SK-N-SH (cell line): ENCODE results near the gene ARL6IP4. TPM values are rescaled to one million over a fixed set of nuclear protein-coding genes. Genes with fewer than 3 reads are reported as not detected.

Source experiments
- CTCF ChIA-PET: fragments of 300-600, 350-600 bp; formaldehyde crosslinking; extraction: SDS; loops from one replicate; lab custom pipeline; 2021; lab: Yijun Ruan, JAX
- POLR2A ChIA-PET: fragments of 350-600 bp; sonication (Branson Sonifier 250); formaldehyde crosslinking; extraction: SDS; loops from one replicate; lab custom pipeline; 2020; ENCODE audit warnings: antibody characterized with exemption, inconsistent platforms; lab: Yijun Ruan, JAX
- DNase-seq: peaks from one replicate; pipeline ENCODE4 v3.0.0; 2012
- H2AFZ ChIP-seq: fragments of 200-600 bp; sonication (generic); 2 replicates; pipeline ENCODE4 v1.8.1; 2016; ENCODE audit warnings: antibody characterized with exemption, mild to moderate bottlenecking, low read depth
- H3F3A ChIP-seq: fragments of 200-600 bp; sonication (generic); replicated peaks from 2 replicates; pipeline ENCODE3; 2016; ENCODE audit warnings: antibody characterized with exemption, mild to moderate bottlenecking; ENCODE audit not compliant: insufficient read depth
- H3K27ac ChIP-seq, 2 experiments: fragments of 200-500 bp in 1 of 2; fragments of 200-600 bp in 1 of 2; sonication (Bioruptor generic) in 1 of 2; sonication (generic), shearing (Covaris generic) in 1 of 2; 2 replicates each; pipeline versions ENCODE4 v1.5.1 to v1.6.1; 2014 to 2016; ENCODE audit warnings: low read depth in 2 of 2, inconsistent platforms in 1 of 2, low read length in 1 of 2, mild to moderate bottlenecking in 1 of 2, mixed read lengths in 1 of 2
- H3K27me3 ChIP-seq: fragments of 200-600 bp; sonication (generic), shearing (Covaris generic); 2 replicates; pipeline ENCODE4 v1.6.1; 2016; ENCODE audit warnings: mixed run types; ENCODE audit not compliant: insufficient read depth
- H3K36me3 ChIP-seq, 2 experiments: fragments of 200-500 bp in 1 of 2; fragments of 200-600 bp in 1 of 2; sonication (Bioruptor generic) in 1 of 2; sonication (generic) in 1 of 2; replicated peaks in 1 of 2; 2 replicates each; pipeline versions ENCODE3 to v1.5.1; 2014 to 2016; ENCODE audit warnings: low read length in 1 of 2, mild to moderate bottlenecking in 1 of 2; ENCODE audit not compliant: insufficient read depth in 2 of 2, control insufficient read depth in 1 of 2
- H3K4me1 ChIP-seq, 2 experiments: fragments of 200-500 bp in 1 of 2; fragments of 200-600 bp in 1 of 2; sonication (Bioruptor generic) in 1 of 2; sonication (generic), shearing (Covaris generic) in 1 of 2; 2 replicates each; pipeline versions ENCODE4 v1.5.1 to v1.6.1; 2014 to 2016; ENCODE audit warnings: low read depth in 1 of 2, low read length in 1 of 2, mixed run types in 1 of 2; ENCODE audit not compliant: insufficient read depth in 2 of 2, control insufficient read depth in 1 of 2
- H3K4me2 ChIP-seq: fragments of 200-600 bp; sonication (generic), shearing (Covaris generic); 2 replicates; pipeline ENCODE4 v1.6.1; 2017; ENCODE audit warnings: mixed run types
- H3K4me3 ChIP-seq, 2 experiments: fragments of 200-500 bp in 1 of 2; fragments of 200-600 bp in 1 of 2; sonication (Bioruptor generic) in 1 of 2; sonication (generic), shearing (Covaris generic) in 1 of 2; 2 replicates each; pipeline versions ENCODE4 v1.5.1 to v1.8.1; 2014 to 2016; ENCODE audit warnings: low read depth in 2 of 2, inconsistent platforms in 1 of 2, low read length in 1 of 2, mild to moderate bottlenecking in 1 of 2, mixed read lengths in 1 of 2, moderate library complexity in 1 of 2
- H3K79me2 ChIP-seq: fragments of 200-600 bp; sonication (generic); 2 replicates; pipeline ENCODE4 v1.8.1; 2017; ENCODE audit warnings: mild to moderate bottlenecking; ENCODE audit not compliant: insufficient read depth
- H3K9ac ChIP-seq: fragments of 200-600 bp; sonication (generic); 2 replicates; pipeline ENCODE4 v1.6.1; 2017; ENCODE audit warnings: mixed run types
- H3K9me2 ChIP-seq: fragments of 200-600 bp; sonication (generic); 2 replicates; pipeline ENCODE4 v1.6.1; 2017; ENCODE audit warnings: mixed run types
- H3K9me3 ChIP-seq: fragments of 200-600 bp; sonication (generic); 2 replicates; pipeline ENCODE4 v1.6.1; 2017; ENCODE audit warnings: mixed run types, mild to moderate bottlenecking, moderate library complexity
- H4K20me1 ChIP-seq: fragments of 200-600 bp; sonication (generic); 2 replicates; pipeline ENCODE4 v1.6.1; 2017; ENCODE audit warnings: mild to moderate bottlenecking, mixed run types; ENCODE audit not compliant: insufficient read depth
- CHD2 ChIP-seq: fragments of 150-350 bp; IDR thresholded peaks from 2 replicates; pipeline ENCODE4 v1.6.1; 2018; ENCODE audit warnings: low read length; ENCODE audit not compliant: partially characterized antibody
- ELF1 ChIP-seq: IDR thresholded peaks from 2 replicates; pipeline ENCODE4 v1.4.0; 2012
- EZH2phosphoT487 ChIP-seq: fragments of 200-600 bp; sonication (generic); IDR thresholded peaks from 2 replicates; pipeline ENCODE4 v1.6.1; 2017; ENCODE audit warnings: low read depth, mixed run types, mild to moderate bottlenecking, antibody characterized with exemption, moderate library complexity, borderline replicate concordance
- GATA2 ChIP-seq: sonication (generic); formaldehyde crosslinking; IDR thresholded peaks from 2 replicates; pipeline ENCODE4 v1.5.0; 2020; ENCODE audit warnings: mild to moderate bottlenecking, missing genetic modification reagents
- MEF2A ChIP-seq: IDR thresholded peaks from 2 replicates; pipeline ENCODE4 v1.4.0; 2012; ENCODE audit warnings: low read depth, borderline replicate concordance
- NFIC ChIP-seq: IDR thresholded peaks from 2 replicates; pipeline ENCODE4 v1.4.0; 2012; ENCODE audit warnings: borderline replicate concordance
- PBX3 ChIP-seq: IDR thresholded peaks from 2 replicates; pipeline ENCODE4; 2012
- POLR2AphosphoS5 ChIP-seq: IDR thresholded peaks from 2 replicates; pipeline ENCODE4 v1.6.1; 2012; ENCODE audit warnings: low read depth, low read length
- RFX5 ChIP-seq: IDR thresholded peaks from 2 replicates; pipeline ENCODE4 v1.6.1; 2012; ENCODE audit warnings: mild to moderate bottlenecking, improper control_type of control experiment, low read length
- RXRA ChIP-seq: IDR thresholded peaks from 2 replicates; pipeline ENCODE4 v1.4.0; 2012; ENCODE audit warnings: low read depth, mild to moderate bottlenecking, borderline replicate concordance
- SIN3A ChIP-seq: IDR thresholded peaks from 2 replicates; pipeline ENCODE4 v1.6.1; 2012; ENCODE audit warnings: low read depth, mild to moderate bottlenecking, low read length, moderate library complexity, borderline replicate concordance
- SMC3 ChIP-seq: IDR thresholded peaks from 2 replicates; pipeline ENCODE4 v1.6.1; 2012; ENCODE audit warnings: low read depth, low read length, improper control_type of control experiment
- TCF12 ChIP-seq: IDR thresholded peaks from 2 replicates; pipeline ENCODE4 v1.4.0; 2012
- USF1 ChIP-seq: IDR thresholded peaks from 2 replicates; pipeline ENCODE4 v1.4.0; 2012; ENCODE audit warnings: low read depth, borderline replicate concordance
- USF2 ChIP-seq: fragments of 150-350 bp; IDR thresholded peaks from 2 replicates; pipeline ENCODE4 v1.6.1; 2017; ENCODE audit warnings: antibody characterized with exemption, low read length, low read depth, borderline replicate concordance
- YY1 ChIP-seq: IDR thresholded peaks from 2 replicates; pipeline ENCODE4 v1.4.0; 2012; ENCODE audit warnings: low read depth, mild to moderate bottlenecking
- ZBTB33 ChIP-seq: IDR thresholded peaks from 2 replicates; pipeline ENCODE4 v1.4.0; 2012; ENCODE audit warnings: low read depth, borderline replicate concordance
- WGBS: methylation state at CpG from one replicate; pipeline ENCODE4 v1.1.6; 2017; ENCODE audit warnings: low lambda C conversion rate; 5-methylcytosine and 5-hydroxymethylcytosine counted together
- polyA plus RNA-seq, 3 experiments: library from polyadenylated mRNA; depleted of rRNA; stranded (reverse); fragments of >200 nt; gene quantifications; 2 replicates each; pipeline ENCODE4 v1.2.3, GENCODE V29; 2012
- TF ChIP-seq, protein P1 (sequence below): IDR thresholded peaks from 2 replicates; pipeline ENCODE4 v1.4.0; 2012; ENCODE audit warnings: low read depth
- TF ChIP-seq, protein P2 (sequence below): fragments of 200-600 bp; sonication (generic); IDR thresholded peaks from 2 replicates; pipeline ENCODE4 v1.6.1; 2017; ENCODE audit warnings: antibody characterized with exemption, mild to moderate bottlenecking, moderate library complexity

The ARL6IP4 gene
- polyA plus RNA-seq, 1 of the 3 experiments (the other 2 are of a cell fraction): 370 TPM

DNA sequence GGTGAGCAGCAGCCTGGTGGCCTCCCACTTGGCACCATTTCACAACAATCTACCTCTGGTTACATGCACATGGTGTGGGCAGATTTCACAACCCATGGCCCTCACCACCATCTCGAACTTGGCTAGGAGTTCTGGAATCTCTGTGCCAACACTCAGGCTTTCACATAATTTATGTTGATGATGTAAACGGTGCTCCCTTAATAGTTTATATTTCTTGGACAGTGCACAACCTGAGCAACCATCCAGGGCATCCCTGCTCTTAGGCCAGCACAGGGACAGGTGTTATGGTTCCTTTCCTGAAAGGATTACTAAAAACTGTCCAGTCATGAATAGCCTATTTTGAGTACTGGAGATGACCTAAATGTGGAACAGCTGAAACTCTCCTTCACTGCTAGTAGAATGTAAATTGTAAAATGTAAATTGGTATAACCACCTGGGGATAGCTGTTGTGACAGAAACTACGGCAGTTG lies 42.8 kb upstream of the ARL6IP4 start:
- no peak overlapping the region for H3K4me2 ChIP-seq
- no peak overlapping the region for H3K9ac ChIP-seq
- no peaks in the 10 kb centered on the region for H3F3A ChIP-seq
- no peaks in the 10 kb centered on the region for H3K27me3 ChIP-seq
- ChIA-PET POLR2A (no interaction called here), CTCF (interaction anchor here (0.6 to 1.3 kb wide), 3 partner anchors 14 to 144 kb away, joined by 3 to 4 read pairs (median 3); no protein-coding TSS in a partner anchor)
- no peak for TF ChIP-seq NFIC
- no peak for TF ChIP-seq MEF2A
- no peak for TF ChIP-seq GATA2
- TF ChIP-seq TCF12: no peak
- TF ChIP-seq USF1: no peak
- TF ChIP-seq YY1: no peak
- no peak for TF ChIP-seq POLR2AphosphoS5
- no peak for TF ChIP-seq CHD2
- no peak for TF ChIP-seq SMC3
- no peaks in the 10 kb centered on the region for H3K79me2 ChIP-seq
- WGBS: 63% methylated on average over 3 of the region's 3 CpGs
- H3K27ac ChIP-seq: no peak overlapping the region
- H3K4me1 ChIP-seq: peaks cover 0 to under 1% of the 10 kb centered on the region in 2 experiments; a peak in 1 of 4 replicates
- DNase-seq: no peak
- H2AFZ ChIP-seq: no peak overlapping the region
- no peaks in the 10 kb centered on the region for H3K9me2 ChIP-seq
- H3K9me3 ChIP-seq: no peaks in the 10 kb centered on the region
- H3K4me3 ChIP-seq: no peak overlapping the region
- H4K20me1 ChIP-seq: no peaks in the 10 kb centered on the region
- no peaks in the 10 kb centered on the region for H3K36me3 ChIP-seq

DNA sequence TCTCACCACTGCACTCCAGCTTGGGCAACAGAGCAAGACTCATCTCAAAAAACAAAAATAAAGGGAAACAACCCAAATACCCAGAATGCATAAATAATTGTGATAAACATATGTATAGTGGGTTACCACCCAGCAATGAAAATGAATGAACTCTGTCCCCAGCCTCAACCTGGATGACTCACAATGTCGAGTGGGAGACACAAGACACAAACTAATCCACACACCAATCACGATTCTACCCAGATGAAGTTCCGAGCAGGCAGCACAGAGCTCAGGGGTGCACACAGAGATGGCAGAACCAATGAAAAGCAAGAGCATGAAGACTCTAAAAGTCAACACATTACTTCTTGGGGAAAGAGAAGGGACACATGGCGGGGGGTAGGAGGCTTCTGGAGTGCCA lies 41.4 kb upstream of the ARL6IP4 start:
- no peak for DNase-seq
- TF ChIP-seq PBX3 (no peak), USF2 (no peak), SIN3A (no peak), GATA2 (no peak), ZBTB33 (no peak), RXRA (no peak), ELF1 (no peak), NFIC (no peak), RFX5 (no peak), EZH2phosphoT487 (no peak)
- TF ChIP-seq, protein P1, sequence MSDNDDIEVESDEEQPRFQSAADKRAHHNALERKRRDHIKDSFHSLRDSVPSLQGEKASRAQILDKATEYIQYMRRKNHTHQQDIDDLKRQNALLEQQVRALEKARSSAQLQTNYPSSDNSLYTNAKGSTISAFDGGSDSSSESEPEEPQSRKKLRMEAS: no peak
- TF ChIP-seq, protein P2, sequence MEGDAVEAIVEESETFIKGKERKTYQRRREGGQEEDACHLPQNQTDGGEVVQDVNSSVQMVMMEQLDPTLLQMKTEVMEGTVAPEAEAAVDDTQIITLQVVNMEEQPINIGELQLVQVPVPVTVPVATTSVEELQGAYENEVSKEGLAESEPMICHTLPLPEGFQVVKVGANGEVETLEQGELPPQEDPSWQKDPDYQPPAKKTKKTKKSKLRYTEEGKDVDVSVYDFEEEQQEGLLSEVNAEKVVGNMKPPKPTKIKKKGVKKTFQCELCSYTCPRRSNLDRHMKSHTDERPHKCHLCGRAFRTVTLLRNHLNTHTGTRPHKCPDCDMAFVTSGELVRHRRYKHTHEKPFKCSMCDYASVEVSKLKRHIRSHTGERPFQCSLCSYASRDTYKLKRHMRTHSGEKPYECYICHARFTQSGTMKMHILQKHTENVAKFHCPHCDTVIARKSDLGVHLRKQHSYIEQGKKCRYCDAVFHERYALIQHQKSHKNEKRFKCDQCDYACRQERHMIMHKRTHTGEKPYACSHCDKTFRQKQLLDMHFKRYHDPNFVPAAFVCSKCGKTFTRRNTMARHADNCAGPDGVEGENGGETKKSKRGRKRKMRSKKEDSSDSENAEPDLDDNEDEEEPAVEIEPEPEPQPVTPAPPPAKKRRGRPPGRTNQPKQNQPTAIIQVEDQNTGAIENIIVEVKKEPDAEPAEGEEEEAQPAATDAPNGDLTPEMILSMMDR: no peak
- no peaks in the 10 kb centered on the region for H4K20me1 ChIP-seq
- no peaks in the 10 kb centered on the region for H3K27me3 ChIP-seq
- H3K36me3 ChIP-seq: no peaks in the 10 kb centered on the region
- CTCF ChIA-PET: interaction anchor here (0.6 to 1.6 kb wide), 2 partner anchors 14 to 78 kb away, joined by 3 read pairs; no protein-coding TSS in a partner anchor
- POLR2A ChIA-PET: interaction anchor here (0.6 kb wide), 1 partner anchor 31 kb away, joined by 3 read pairs; no protein-coding TSS in a partner anchor
- no peaks in the 10 kb centered on the region for H3F3A ChIP-seq
- H2AFZ ChIP-seq: no peak overlapping the region
- H3K9me3 ChIP-seq: no peaks in the 10 kb centered on the region
- no peaks in the 10 kb centered on the region for H3K9me2 ChIP-seq
- no peak overlapping the region for H3K9ac ChIP-seq
- no peaks in the 10 kb centered on the region for H3K79me2 ChIP-seq
- 85% methylated on average over 4 of the region's 4 CpGs for WGBS
- no peak overlapping the region for H3K27ac ChIP-seq
- no peak overlapping the region for H3K4me2 ChIP-seq
- peaks cover 0 to 9% of the 10 kb centered on the region in 2 experiments; a peak in 1 of 4 replicates for H3K4me1 ChIP-seq
- H3K4me3 ChIP-seq: no peak overlapping the region
